BE2C (cell line): ENCODE measurements around the gene TMEM263.
A peak's percentile ranks its signal among the peaks of the same experiment; 100 is the strongest.

Experiments
- DNase-seq: peaks from one replicate; pipeline ENCODE4 v3.0.0-alpha.2; 2020
- H3K27me3 ChIP-seq: fragments of 250-450 bp; sonication (Bioruptor Pico); 2 replicates; pipeline ENCODE4 v1.5.1; 2020; ENCODE audit warnings: mild to moderate bottlenecking
- H3K36me3 ChIP-seq: fragments of 250-450 bp; sonication (Bioruptor Pico); 2 replicates; pipeline ENCODE4 v1.5.1; 2020; ENCODE audit warnings: mild to moderate bottlenecking
- H3K4me1 ChIP-seq: fragments of 250-450 bp; sonication (Bioruptor Pico); 2 replicates; pipeline ENCODE4 v1.5.1; 2020
- H3K4me3 ChIP-seq: 2 replicates; pipeline ENCODE4 v1.5.1; 2011; ENCODE audit warnings: low read depth, low read length
- H3K9me3 ChIP-seq: fragments of 250-450 bp; sonication (Bioruptor Pico); 2 replicates; pipeline ENCODE4 v1.5.1; 2020
- CTCF ChIP-seq: IDR thresholded peaks from 2 replicates; pipeline ENCODE4 v1.5.1; 2012; ENCODE audit warnings: mild to moderate bottlenecking, low read depth, low read length

Gene TMEM263

GRCh38 chr12:106978035-106978800 is 22.5 kb downstream of the TMEM263 start:
- no peak for TF ChIP-seq CTCF
- H3K27me3 ChIP-seq, result no peaks in the 10 kb centered on the region
- peak overlapping the region; percentile 31 for H3K4me3 ChIP-seq
- H3K9me3 ChIP-seq, result no peaks in the 10 kb centered on the region
- peaks cover 4% of the 10 kb centered on the region for H3K4me1 ChIP-seq
- peaks cover 1% of the 10 kb centered on the region; the same call in 1 of the 2 replicates for H3K36me3 ChIP-seq
- peak; percentile 67 for DNase-seq

GRCh38 chr12:106980944-106981343 is 25.2 kb downstream of the TMEM263 start:
- Histone ChIP-seq H3K4me3 (no peak overlapping the region), H3K4me1 (peaks cover 4% of the 10 kb centered on the region), H3K27me3 (no peaks in the 10 kb centered on the region), H3K36me3 (peaks cover 18% of the 10 kb centered on the region), H3K9me3 (no peaks in the 10 kb centered on the region)
- DNase-seq, result no peak
- no peak for TF ChIP-seq CTCF

- DNase-seq, result no peak
- H3K4me3 ChIP-seq, result no peak overlapping the region
- no peak for TF ChIP-seq CTCF
- peaks cover 4% of the 10 kb centered on the region; the same call in 1 of the 2 replicates for H3K4me1 ChIP-seq
- H3K9me3 ChIP-seq, result no peaks in the 10 kb centered on the region
- no peaks in the 10 kb centered on the region for H3K27me3 ChIP-seq
- H3K36me3 ChIP-seq, result peaks cover 18% of the 10 kb centered on the region
Observed at GRCh38 chr12:106981788-106982187, 26.1 kb downstream of the TMEM263 start.

GRCh38 chr12:106982229-106982628 is 26.5 kb downstream of the TMEM263 start:
- Histone ChIP-seq H3K4me1 (peaks cover 4% of the 10 kb centered on the region; the same call in 1 of the 2 replicates), H3K27me3 (no peaks in the 10 kb centered on the region), H3K4me3 (no peak overlapping the region), H3K36me3 (peaks cover 18% of the 10 kb centered on the region), H3K9me3 (no peaks in the 10 kb centered on the region)
- TF ChIP-seq CTCF, result no peak
- DNase-seq, result no peak

GRCh38 chr12:106984588-106985137 is 29.0 kb downstream of the TMEM263 start:
- no peaks in the 10 kb centered on the region for H3K9me3 ChIP-seq
- DNase-seq, result no peak
- H3K4me1 ChIP-seq, result peaks cover 3% of the 10 kb centered on the region; the same call in 1 of the 2 replicates
- no peak for TF ChIP-seq CTCF
- H3K36me3 ChIP-seq, result peaks cover 18% of the 10 kb centered on the region
- H3K4me3 ChIP-seq, result no peak overlapping the region
- no peaks in the 10 kb centered on the region for H3K27me3 ChIP-seq

GRCh38 chr12:106985479-106985878 is 29.8 kb downstream of the TMEM263 start:
- peaks cover 3% of the 10 kb centered on the region; the same call in 1 of the 2 replicates for H3K4me1 ChIP-seq

More at GRCh38 chr12:106985479-106985878, 29.8 kb downstream of the TMEM263 start:
- H3K4me3 ChIP-seq, result no peak overlapping the region
- no peak for DNase-seq
- H3K27me3 ChIP-seq, result no peaks in the 10 kb centered on the region
- H3K9me3 ChIP-seq, result no peaks in the 10 kb centered on the region
- TF ChIP-seq CTCF, result no peak
- H3K36me3 ChIP-seq, result peaks cover 18% of the 10 kb centered on the region
